Measurements from ENCODE around the gene ACP4. TPM values are rescaled to one million over a fixed set of nuclear protein-coding genes. Genes with fewer than 3 reads are reported as not detected.
"Not testable (repeated sequence)": the region's sequence is repeated elsewhere in the genome, so short reads cannot be mapped to it uniquely, and the experiment has no call there.

The ACP4 gene
- total and polyA plus RNA-seq, 2 of the 13 experiments (the other 11 are each of a cell fraction or from before 2014, with no cell fraction given), result 0.08 TPM; not detected in 1

DNA sequence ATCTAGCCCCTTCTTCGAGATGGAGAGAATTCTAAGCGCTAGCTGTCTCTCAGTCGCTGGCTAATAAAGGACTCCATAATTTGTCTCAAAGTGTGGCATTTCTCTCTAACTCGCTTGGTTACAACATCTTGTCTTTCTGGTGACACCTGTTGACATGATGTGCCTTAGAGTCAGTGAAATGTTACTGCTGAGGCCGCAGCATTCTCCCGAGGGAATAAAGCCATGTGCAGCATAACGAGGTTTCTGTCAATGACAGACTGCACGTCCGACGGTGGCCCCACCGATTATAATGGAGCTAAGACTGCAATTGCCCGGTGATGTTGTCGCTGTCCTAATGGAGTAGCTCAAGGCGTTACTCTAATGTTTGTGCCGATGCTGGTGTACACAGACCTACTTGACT lies 40.2 kb upstream of the ACP4 start (continued):
- no peak for TF ChIP-seq ZNF792 (CRISPR knock-in tag; IDR thresholded peaks at IDR 0.05)
- TF ChIP-seq MYC (CRISPR knock-in tag; IDR thresholded peaks at IDR 0.05; ENCODE audit: borderline replicate concordance), result no peak
- no peak for TF ChIP-seq BCL6 (CRISPR knock-in tag; IDR thresholded peaks at IDR 0.05)
- TF ChIP-seq FOXK1 (CRISPR knock-in tag; IDR thresholded peaks at IDR 0.05; ENCODE audit: borderline replicate concordance, low read depth), result no peak
- no peak for TF ChIP-seq ZBTB44 (CRISPR knock-in tag; IDR thresholded peaks at IDR 0.05)

GRCh38 chr19:50753879-50754278 lies 36.3 kb upstream of the ACP4 start:
- FAIRE-seq (no peak), ATAC-seq (no peak), DNase-seq (ENCODE audit: low spot score) (no peak)
- no peaks in the 10 kb centered on the region for H3K36me3 ChIP-seq (replicated peaks in 1 of 2; ENCODE audit: control insufficient read depth in 1 of 2, insufficient read depth in 2 of 2, low read length in 2 of 2)
- no peaks in the 10 kb centered on the region for H4K20me1 ChIP-seq (ENCODE audit: insufficient read depth, low read length)
- H3K9me3 ChIP-seq (ENCODE audit: low read length), result no peaks in the 10 kb centered on the region
- H3K4me1 ChIP-seq (ENCODE audit: insufficient read depth, low read length), result no peaks in the 10 kb centered on the region
- in situ Hi-C loops (cut with HindIII; ENCODE audit: extremely low pct_ligation_motif_present, low pct_unique_long_range_greater_than_20kb), result no loop called here
- ChIA-PET POLR2A (no interaction called here), CTCF (ENCODE audit: low intra/inter-chr PET ratio, low total read pairs) (no interaction called here)
- no peak overlapping the region for H3K9ac ChIP-seq (ENCODE audit: insufficient read depth, low read depth, low read length)
- no peaks in the 10 kb centered on the region for H3K79me2 ChIP-seq (ENCODE audit: insufficient read depth, low read length)
- no peak overlapping the region for H3K4me2 ChIP-seq (ENCODE audit: low read depth, low read length)
- no TSS peak for BruUV-seq (replicated peaks)
- 1% methylated on average over 4 of the region's 4 CpGs for WGBS (ENCODE audit: low lambda C conversion rate)
- no peak overlapping the region for H3K4me3 ChIP-seq (replicated peaks in 1 of 3; ENCODE audit: insufficient read depth in 1 of 3, low read depth in 2 of 3, low read length in 3 of 3)
- intact Hi-C loops (cut with micrococcal nuclease; ENCODE audit: unreplicated experiment), result no loop called here
- H3K27ac ChIP-seq (ENCODE audit: extremely low read length, insufficient read depth, low read length), result no peak overlapping the region
- no peak overlapping the region for H2AFZ ChIP-seq (ENCODE audit: low read length)
- TF ChIP-seq CREB3 (CRISPR knock-in tag; IDR thresholded peaks at IDR 0.05), result no peak
- no peak for TF ChIP-seq ZNF234 (CRISPR knock-in tag; conservative IDR thresholded peaks at IDR 0.05)
- no peak for TF ChIP-seq GZF1 (CRISPR knock-in tag; IDR thresholded peaks at IDR 0.05)
- peaks cover 2 to 3% of the 10 kb centered on the region in 2 experiments; a peak in 2 of 5 replicates for H3K27me3 ChIP-seq (ENCODE audit: control insufficient read depth in 1 of 2, insufficient read depth in 2 of 2, low read length in 2 of 2)

- H4K20me1 ChIP-seq (ENCODE audit: insufficient read depth, low read length); H3K4me3 ChIP-seq (replicated peaks in 1 of 3; ENCODE audit: insufficient read depth in 1 of 3, low read depth in 2 of 3, low read length in 3 of 3); H3K9me3 ChIP-seq (ENCODE audit: low read length); intact Hi-C loops (cut with micrococcal nuclease; ENCODE audit: unreplicated experiment); H3K4me2 ChIP-seq (ENCODE audit: low read depth, low read length); ATAC-seq; H3K4me1 ChIP-seq (ENCODE audit: insufficient read depth, low read length); BruUV-seq (replicated peaks); H3K36me3 ChIP-seq (replicated peaks in 1 of 2; ENCODE audit: control insufficient read depth in 1 of 2, insufficient read depth in 2 of 2, low read length in 2 of 2); H3K9ac ChIP-seq (ENCODE audit: insufficient read depth, low read depth, low read length); H3K79me2 ChIP-seq (ENCODE audit: insufficient read depth, low read length); in situ Hi-C loops (cut with HindIII; ENCODE audit: extremely low pct_ligation_motif_present, low pct_unique_long_range_greater_than_20kb); CTCF ChIA-PET (ENCODE audit: low intra/inter-chr PET ratio, low total read pairs); H2AFZ ChIP-seq (ENCODE audit: low read length); FAIRE-seq; H3K27ac ChIP-seq (ENCODE audit: extremely low read length, insufficient read depth, low read length); POLR2A ChIA-PET; DNase-seq (ENCODE audit: low spot score); H3K27me3 ChIP-seq (ENCODE audit: control insufficient read depth in 1 of 2, insufficient read depth in 2 of 2, low read length in 2 of 2): not testable (repeated sequence)
- WGBS (ENCODE audit: low lambda C conversion rate), result 34% methylated on average over 8 of the region's 8 CpGs
Observed at GRCh38 chr19:50756244-50756643, 34.0 kb upstream of the ACP4 start.

DNA sequence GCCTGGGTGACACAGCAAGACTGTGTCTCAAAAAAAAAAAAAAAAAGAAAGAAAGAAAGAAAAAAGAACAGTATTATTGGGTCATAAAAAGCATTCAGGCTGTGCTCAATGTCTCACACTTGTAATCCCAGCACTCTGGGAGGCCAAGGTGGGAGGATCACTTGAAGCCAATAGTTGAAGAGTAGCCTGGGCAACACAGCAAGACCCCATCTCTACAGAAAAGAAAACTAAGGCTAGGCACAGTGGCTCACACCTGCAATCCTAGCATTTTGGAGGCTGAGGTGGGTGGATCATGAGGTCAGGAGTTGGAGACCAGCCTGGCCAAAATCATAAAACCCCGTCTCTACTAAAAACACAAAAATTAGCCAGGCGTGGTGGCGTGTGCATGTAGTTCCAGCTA lies 32.6 kb upstream of the ACP4 start:
- H3K79me2 ChIP-seq (ENCODE audit: insufficient read depth, low read length); H3K27ac ChIP-seq (ENCODE audit: extremely low read length, insufficient read depth, low read length); CTCF ChIA-PET (ENCODE audit: low intra/inter-chr PET ratio, low total read pairs); H3K4me2 ChIP-seq (ENCODE audit: low read depth, low read length); H4K20me1 ChIP-seq (ENCODE audit: insufficient read depth, low read length); H3K4me3 ChIP-seq (replicated peaks in 1 of 3; ENCODE audit: insufficient read depth in 1 of 3, low read depth in 2 of 3, low read length in 3 of 3); H3K9me3 ChIP-seq (ENCODE audit: low read length); in situ Hi-C loops (cut with HindIII; ENCODE audit: extremely low pct_ligation_motif_present, low pct_unique_long_range_greater_than_20kb); FAIRE-seq; DNase-seq (ENCODE audit: low spot score); H3K36me3 ChIP-seq (replicated peaks in 1 of 2; ENCODE audit: control insufficient read depth in 1 of 2, insufficient read depth in 2 of 2, low read length in 2 of 2); H3K4me1 ChIP-seq (ENCODE audit: insufficient read depth, low read length); ATAC-seq; H2AFZ ChIP-seq (ENCODE audit: low read length); BruUV-seq (replicated peaks); H3K9ac ChIP-seq (ENCODE audit: insufficient read depth, low read depth, low read length); intact Hi-C loops (cut with micrococcal nuclease; ENCODE audit: unreplicated experiment); H3K27me3 ChIP-seq (ENCODE audit: control insufficient read depth in 1 of 2, insufficient read depth in 2 of 2, low read length in 2 of 2); POLR2A ChIA-PET: not testable (repeated sequence)
- 40% methylated on average over 3 of the region's 3 CpGs for WGBS (ENCODE audit: low lambda C conversion rate)

Measured in HepG2 (cell line).